Cerebellar nuclear complex (tissue), 1 donor: ENCODE data around the gene TNRC6C.

Source experiments
- DNase-seq, 2 experiments: peaks; one replicate each; lab custom pipeline; 2025; lab: John Stamatoyannopoulos, UW

TNRC6C gene

DNA sequence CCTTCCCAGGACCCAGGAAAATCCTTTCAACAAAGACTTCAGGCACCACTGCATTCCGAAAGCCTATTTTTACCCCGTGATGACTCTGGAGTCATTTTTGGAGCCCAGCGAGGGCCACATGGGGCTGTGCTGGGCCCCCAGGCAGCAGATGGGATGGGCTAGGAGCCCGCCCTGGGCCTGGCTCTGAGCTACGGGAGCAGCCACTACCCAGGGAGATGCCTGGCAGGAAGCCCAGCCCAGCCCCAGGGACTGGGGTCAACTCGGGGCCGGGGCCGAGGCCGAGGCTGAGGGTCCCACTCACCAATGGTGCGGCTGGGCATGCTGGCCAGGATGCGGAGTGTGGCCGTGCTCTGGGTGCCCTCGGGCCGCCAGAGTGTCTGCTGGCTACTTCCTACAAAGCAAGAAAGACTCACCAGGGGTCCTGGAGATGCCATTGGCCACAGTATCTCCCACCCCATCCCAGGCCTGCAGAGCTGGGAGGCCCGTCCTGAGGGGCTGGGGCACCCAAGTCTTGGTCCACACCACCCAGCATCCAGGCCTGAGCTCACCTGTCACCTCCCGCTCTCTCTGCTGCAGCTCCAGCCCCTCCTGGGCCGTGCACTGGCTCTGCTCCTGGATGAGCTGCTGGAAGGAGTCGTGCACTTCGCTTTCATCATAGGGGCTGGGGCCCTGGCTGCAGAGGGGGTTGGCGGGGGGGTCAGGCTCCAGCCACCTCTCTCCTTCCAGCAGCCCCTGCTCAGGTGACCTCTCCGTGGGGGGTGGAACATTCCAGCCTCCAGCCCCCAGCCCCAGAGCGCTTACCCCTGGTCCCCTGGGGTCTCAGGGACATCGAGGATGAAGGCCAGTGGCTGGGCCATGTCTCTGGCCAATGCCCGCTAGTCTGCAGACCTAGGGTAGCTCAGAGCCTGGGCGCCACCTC lies 167.7 kb downstream of the TNRC6C start:
- DNase-seq: no peak

DNA sequence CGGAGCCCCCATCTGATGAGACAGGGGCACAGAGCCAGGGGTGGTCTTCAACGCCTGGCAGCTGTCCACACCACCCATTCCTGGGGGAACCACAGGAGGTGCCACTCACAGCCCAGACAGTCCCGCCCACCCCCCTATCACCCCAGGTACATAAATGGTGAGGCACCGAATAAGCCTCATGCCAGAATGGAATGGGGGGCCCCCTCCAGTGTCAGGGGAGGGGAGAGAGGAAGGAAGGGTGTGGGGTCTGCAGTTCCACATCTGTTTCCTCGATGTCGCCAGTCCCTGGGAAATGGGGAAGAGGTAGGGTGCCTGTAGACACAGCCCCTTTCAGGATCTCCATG lies 168.4 kb downstream of the TNRC6C start:
- no peak for DNase-seq

DNA sequence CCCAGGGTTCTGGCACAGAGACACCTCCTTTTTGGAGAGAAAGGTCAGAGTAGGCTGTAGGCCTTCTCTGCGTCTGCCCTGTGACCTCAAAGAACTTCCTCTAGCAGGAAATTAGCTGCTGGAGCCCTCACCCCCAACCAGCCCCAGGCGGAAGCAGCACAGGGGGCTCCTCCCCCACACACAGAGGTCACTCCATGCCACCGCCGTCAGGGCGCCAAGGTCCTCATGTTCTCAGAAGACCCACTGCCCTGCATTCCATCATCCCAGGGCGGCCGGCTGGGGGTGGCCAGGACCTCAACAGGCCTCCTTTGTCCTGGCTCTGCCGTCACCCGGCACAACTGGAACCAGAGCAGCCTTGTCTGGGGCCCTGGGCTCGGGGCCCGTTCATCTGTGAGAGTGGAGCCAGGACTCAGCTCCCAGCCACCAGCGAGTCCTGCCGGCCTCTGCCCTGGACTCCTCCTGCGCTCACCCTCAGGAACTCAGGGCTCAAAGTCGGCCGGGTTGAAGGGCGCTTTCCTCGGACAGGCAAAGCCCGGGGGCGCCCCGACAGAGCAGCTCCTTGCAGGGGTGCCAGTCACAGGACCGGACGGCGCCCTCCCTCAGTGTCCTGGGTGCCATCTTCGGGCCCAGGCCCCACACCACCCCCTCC lies 168.9 kb downstream of the TNRC6C start:
- DNase-seq: no peak

DNA sequence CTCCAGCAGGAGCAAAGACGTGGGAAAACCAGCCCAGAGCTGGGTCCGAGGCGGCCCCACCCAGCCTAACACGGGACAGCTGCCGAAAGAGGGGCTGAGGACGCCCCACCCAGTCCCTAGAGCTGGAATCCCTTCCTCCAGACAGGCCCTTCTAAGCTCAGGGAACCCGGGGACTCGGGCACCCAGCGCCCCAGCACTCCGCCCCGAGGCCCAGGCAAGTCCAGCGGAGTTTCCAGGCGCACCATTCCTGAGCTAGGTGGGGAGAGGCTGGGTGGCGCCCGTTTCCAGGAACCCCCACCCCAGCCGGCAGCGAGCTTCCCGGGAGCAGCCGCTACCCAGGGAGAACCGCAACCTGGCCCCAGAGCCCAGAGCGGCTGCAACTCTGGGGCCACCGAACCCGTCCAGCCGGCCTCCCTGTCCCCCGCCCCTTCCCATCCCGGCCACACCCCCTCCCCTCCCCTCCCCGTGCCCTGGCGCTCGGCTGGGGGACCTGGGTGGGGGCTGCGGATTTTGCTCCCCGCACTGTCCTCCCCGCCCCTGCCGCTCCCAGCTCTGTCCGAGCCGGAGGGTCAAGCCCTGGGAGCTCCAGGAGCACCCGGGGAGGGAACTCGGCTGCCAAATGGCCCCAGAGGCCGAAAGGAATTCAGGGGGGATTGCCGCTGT lies 169.5 kb downstream of the TNRC6C start:
- DNase-seq: no peak

DNA sequence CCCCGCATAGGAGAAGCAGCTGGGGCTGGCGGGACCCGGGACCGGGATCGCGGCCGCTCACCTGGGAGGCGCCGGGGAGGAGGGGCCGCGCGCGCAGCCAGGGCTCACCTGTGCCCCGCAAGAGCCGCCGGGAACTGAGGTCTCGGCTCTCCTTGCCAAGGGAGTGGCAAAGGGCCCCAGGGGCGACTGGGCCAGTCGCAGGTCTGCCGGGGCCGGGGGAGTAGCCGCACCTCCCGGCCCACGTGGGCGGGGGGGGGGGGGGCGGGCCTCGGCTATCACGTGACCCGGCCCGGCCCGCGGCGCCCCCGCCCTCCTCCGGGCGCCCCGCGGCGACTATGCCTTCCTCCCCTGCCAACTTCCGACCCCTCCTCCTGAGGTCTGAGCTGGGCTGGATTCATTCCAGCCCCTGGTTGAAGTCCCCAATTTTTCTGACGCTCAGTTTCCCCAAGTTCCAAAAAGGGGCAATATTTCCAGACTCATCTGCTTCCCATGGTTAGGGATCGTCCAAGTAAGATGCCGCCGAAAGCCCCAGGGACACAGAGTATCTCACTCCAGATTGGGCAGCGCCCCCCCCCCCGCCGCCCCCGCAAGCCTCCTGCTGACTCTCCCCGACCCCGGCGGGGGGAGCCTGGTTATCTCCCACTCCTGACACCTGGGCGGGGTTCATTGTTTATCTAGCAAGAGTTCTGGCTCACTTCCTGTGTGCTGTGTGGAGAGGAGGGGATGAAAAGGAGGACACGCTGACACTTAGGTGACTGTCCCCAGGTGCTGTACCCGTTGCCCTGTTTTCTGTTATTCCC lies 170.2 kb downstream of the TNRC6C start, which contains the start of gene TMC6:
Gene TMC6, minus strand, starts transcription at position 205 of the 800 bp plus-strand sequence. CDS start 1,923 bp downstream, outside the sequence.
- DNase-seq: no peak

DNA sequence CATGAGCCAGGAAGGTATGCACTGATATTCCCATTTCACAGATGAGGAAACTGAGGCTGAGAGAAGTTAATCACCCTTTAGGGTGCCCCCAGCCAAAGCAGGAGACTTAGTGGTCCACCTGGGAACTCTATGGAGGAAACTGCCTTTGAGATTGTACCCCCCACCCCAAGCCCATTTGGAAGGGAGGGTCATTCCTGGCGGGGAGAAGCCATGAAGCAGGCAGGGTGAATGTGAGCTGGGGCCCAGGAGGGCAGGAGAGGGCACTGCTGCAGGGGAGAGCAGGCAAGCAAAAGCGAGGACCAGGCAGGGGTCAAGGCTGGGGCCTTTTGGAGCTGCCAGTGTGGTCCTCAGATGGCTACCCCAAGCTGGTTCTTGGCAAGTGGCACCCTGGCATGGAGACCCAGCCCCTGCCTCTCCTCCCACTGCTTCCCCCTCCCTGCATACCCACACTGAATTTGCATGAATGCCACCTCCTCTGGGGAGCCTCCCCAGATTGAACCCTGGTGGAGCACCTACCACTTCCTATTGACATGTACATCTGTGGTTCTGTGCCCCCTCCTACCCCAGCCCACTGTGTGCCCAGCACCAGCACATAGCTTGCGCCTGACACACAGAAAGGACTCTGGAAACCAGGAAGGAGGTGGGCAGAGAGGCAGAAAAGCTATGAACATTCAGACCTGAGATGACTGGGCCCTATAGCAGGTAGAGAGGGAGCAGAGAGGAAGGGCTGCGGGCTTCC lies 171.0 kb downstream of the TNRC6C start:
- DNase-seq: no peak

DNA sequence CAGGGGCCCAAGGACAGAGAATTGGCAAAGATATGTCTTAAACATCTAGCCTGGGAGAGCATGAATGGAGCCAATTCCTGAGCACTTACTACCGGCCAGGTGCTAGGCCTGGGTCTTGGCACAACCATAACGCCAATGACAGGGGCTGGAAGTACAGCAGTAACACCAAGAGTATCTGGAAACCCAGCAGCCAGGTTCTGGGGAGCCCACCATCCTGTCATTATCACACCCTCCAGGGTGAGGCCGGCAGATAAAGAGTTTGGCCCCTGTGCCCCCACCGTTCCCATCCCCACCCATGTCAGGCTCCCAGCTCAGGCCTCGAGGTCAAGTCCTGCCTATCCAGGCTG lies 171.6 kb downstream of the TNRC6C start:
- DNase-seq: no peak

DNA sequence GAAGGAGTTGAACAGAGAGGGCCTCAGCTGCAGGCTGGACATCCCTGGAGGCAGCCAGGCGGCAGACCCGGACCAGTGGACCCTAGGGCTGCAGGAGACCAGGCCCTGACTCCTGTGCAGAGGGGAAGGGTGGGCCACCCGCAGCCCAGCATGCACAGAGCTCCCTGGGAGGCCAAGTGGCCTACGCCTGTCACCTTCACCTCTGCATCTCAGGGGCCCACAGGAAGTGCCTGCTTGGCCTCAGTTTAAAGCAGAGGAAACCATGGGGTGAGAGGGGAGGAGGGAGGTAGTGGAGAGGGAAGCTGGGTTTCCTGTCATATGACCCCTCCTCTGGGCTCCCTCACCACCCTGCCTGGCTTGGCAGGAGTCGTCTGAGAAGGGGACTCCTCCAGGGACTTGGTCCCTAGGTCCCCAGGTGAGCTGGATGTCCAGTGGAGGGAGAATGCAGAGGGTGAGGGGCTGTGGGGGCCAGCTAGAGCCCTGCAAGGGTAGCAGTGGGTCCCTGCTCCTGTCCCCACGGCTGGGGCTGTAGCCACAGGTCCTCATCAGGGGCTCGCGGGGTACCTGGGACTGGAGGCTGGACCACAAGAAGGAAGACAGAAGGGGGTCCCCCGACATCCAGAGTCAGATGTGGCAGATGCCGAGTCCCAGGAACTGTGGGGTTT lies 172.1 kb downstream of the TNRC6C start, which contains the start of gene TMC8:
Gene TMC8, plus strand, starts transcription at position 335 of the 665 bp plus-strand sequence. CDS start 818 bp downstream, outside the sequence.
- DNase-seq: no peak

DNA sequence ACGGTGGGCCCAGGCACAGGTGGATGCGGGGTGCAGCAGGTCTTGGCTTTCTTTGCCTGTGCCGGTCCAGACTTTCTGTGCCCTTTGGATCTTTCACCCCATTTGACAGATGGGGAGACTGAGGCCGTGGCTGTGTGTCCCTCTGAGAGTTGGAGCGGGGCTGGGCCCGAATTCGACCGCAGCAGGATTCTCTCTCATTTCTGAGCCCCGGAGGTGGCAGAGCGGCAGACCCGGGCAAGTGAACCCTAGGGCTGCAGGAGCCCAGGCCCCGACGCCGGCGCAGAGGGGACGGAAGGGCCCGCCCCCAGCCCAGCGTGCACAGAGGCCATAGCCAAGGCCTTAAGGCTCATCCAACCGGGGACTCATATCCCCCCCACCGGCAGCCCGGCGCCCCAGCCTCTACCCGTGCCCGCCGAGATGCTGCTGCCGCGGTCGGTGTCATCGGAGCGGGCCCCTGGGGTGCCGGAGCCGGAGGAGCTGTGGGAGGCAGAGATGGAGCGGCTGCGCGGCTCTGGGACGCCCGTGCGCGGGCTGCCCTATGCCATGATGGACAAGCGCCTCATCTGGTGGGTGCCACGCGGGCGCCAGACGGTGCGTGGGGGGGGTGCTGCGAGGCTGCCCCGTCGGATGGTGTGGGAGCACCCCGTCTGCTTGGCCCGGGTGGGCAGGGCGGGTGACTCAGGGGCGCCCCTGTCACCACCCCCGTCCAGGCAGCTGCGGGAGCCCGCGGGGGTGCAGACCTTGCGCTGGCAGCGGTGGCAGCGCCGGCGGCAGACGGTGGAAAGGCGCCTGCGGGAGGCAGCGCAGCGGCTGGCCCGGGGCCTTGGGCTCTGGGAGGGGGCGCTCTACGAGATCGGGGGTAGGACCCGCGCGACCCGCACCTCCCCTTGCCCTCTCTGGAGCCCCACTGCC lies 172.9 kb downstream of the TNRC6C start:
- DNase-seq: no peak

DNA sequence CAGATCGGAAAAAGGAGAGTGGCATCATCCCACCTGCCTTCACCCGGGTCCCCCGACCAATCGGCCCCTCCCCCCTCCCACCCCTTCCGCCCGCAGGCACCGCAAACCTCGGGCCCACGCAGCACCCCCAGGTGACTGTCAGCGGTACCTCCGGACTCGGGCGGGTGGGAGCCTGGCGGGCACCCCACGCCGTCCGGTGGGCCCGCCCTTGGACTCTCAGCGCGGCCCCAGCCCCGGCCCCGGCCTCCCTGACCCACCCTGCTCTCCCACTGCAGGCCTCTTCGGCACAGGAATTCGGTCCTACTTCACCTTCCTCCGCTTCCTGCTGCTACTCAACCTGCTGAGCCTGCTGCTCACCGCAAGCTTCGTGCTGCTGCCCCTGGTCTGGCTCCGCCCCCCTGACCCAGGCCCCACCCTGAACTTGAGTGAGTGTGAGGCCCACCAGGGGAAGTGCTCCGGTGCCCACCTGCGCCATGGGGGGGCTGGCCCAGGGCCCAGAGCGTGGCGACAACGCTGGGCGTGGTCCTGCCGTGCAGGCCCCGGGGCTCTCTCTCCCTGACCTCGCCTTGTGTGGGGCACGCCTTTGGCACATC lies 173.7 kb downstream of the TNRC6C start:
- DNase-seq: no peak

DNA sequence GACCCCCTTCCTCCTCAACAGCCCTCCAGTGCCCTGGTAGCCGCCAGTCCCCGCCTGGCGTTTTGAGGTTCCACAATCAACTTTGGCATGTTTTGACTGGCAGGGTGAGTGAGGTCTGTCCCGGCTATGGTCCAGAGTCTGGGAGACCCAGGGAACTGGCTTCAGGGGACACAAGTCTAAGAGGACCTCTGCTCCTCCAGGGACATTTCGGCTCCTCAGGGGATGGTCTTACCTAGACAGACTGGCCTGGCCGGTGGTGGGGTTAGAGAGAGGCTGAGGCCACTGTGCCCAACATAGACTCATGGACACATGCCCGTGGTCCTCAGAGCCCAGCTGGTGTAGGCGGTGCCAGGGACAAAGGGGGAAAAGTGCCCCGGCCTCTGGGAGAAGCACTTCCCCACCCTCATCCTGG lies 174.3 kb downstream of the TNRC6C start:
- DNase-seq: no peak

DNA sequence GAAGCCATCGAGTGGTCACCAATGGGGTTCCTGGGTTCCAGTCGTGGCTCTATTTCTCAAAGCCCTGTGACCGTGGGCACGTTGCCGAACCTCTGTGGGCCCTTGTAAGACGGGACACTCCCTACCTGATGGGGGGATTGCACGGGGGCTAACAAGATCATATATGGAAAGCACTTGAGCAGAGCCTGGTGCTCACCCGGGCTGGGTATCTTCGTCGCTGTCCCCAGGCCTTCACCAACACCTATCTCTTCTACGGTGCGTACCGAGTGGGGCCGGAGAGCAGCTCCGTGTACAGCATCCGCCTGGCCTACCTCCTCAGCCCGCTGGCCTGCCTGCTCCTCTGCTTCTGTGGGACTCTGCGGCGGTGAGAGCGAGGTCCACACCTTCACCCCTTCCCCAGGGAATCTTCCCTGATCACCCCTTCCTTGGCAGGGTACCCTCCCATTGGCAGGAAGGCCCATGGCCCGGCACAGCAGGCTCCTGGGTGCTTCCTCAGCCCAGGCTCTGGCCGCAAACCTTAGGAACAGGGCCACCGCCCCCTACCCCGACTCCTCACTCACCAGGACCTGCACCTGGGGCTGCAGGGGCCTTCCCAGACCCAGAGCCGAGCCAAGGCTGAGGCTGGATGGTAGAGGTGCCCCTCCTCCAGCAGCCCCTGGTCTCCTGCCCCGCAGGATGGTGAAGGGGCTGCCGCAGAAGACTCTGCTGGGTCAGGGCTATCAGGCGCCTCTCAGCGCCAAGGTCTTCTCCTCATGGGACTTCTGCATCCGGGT lies 174.9 kb downstream of the TNRC6C start:
- DNase-seq: no peak

DNA sequence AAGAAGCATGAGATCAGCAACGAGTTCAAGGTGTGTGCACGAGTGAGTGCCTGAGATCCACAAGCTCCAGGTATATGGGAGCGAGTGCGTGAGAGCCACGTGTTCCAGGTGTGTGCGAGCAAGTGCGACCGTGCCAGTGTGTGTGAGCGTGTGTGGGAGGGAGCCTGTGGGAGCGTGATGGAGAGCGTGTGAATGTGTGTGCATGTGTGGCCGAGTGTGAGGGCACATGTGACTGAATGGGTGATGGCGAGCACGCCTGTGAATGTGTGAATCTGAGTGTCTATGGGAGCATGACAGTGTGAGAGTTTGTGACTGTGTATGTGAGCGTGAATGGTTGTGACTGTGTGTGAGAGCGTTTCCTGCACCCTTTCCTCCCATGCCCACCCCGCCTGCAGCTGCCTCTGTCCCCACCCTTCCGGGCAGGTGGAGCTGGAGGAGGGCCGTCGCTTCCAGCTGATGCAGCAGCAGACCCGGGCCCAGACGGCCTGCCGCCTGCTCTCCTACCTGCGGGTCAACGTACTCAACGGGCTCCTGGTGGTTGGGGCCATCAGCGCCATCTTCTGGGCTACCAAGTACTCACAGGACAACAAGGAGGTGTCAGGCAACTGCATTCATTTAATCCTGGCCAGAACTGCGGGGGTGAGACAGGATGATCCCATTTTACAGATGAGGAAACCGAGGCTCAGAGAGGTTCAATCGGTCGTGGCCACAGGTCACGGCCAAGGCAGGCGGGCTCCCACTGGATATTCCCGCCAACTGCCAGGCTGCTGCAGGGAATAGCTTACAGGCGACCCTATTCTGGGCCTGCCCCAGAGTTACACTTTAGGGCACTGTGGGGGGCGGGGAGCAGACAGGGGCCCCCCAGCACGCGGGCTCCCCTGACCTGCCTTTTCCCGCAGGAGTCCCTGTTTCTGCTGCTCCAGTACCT lies 175.7 kb downstream of the TNRC6C start:
- DNase-seq: no peak

DNA sequence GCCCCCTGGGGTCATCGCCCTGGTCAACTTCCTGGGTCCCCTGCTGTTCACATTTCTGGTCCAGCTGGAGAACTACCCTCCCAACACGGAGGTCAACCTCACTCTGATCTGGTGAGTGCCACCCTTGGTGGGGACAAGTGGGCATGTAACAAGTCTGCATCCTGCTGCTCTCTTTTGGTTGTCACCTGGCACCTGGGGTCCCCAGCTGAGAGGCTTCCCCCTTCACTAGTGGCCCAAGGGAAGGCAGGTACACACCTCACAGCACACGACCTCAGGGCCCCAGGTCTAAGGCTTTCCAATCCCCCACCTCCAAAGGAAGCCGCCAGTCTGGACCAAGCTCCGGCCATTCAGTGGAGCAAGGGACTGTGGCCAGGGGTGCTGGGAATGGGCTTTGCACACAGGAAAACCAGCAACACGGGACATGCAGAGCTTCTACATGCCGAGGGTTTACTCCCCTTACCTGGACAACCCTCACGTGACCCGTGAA lies 176.4 kb downstream of the TNRC6C start:
- no peak for DNase-seq

DNA sequence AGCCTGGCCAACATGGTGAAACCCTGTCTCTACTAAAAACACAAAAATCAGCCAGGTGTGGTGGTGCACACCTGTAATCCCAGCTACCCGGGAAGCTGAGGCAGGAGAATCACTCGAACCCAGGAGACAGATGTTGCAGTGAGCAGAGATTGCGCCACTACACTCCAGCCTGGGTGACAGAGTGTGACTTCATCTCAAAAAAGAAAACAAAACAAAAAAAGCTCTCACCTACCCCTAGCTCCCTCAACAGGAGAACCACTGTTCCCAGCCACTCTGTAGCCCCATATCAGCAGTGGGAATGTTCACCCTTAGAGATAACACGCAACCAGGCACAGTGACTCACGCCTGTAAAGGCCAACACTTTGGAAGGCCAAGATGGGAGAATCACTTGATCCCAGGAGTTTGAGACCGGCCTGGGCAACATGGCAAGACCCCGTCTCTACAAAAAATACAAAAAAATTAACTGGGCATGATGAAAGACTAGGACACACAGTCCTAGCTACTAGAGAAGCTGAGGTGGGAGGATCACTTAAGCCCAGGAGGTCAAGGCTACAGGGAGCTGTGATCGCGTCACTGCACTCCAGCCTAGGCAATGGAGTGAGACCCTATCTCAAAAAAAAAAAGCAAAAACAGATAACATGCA lies 177.5 kb downstream of the TNRC6C start:
- no peak for DNase-seq

DNA sequence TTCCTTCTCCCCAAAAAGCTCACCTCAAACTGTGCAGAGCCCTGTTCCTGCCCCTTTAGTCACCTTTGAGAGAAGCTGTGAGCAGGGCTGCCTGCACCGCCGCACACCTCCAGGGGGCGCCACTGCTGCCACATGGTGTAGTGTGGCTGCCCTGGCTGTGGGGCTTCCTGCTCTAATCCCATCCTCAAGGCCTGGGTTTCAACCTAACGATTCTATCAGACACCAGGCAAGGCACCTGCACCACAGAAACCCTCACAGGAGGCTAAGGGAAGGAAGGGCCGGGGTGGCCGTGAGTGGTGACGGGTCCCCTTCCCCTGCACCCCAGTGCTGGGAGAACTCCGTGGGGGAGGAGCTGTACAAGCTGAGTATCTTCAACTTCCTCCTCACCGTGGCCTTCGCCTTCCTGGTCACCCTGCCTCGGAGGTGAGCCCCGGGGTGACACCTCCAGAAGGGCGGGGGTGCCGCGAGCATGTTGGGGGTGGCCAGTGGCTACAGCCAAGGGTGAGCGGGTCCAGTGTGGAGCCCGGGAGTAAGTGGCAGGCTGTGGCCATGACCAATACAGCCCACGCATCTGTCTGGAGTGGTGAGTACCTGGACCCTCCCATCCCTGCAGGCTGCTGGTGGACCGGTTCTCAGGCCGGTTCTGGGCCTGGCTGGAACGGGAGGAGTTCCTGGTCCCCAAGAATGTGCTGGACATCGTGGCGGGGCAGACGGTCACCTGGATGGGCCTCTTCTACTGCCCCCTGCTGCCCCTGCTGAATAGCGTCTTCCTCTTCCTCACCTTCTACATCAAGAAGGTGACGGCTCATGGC lies 179.1 kb downstream of the TNRC6C start:
- no peak for DNase-seq
